ENCODE results near the gene DLGAP1. TPM values are rescaled to one million over a fixed set of nuclear protein-coding genes. Genes with fewer than 3 reads are reported as not detected.

Gene DLGAP1
- total and polyA plus RNA-seq, 2 of the 13 experiments (the other 11 are each of a cell fraction or from before 2014, with no cell fraction given): 0.01 TPM; not detected in 1

DNA sequence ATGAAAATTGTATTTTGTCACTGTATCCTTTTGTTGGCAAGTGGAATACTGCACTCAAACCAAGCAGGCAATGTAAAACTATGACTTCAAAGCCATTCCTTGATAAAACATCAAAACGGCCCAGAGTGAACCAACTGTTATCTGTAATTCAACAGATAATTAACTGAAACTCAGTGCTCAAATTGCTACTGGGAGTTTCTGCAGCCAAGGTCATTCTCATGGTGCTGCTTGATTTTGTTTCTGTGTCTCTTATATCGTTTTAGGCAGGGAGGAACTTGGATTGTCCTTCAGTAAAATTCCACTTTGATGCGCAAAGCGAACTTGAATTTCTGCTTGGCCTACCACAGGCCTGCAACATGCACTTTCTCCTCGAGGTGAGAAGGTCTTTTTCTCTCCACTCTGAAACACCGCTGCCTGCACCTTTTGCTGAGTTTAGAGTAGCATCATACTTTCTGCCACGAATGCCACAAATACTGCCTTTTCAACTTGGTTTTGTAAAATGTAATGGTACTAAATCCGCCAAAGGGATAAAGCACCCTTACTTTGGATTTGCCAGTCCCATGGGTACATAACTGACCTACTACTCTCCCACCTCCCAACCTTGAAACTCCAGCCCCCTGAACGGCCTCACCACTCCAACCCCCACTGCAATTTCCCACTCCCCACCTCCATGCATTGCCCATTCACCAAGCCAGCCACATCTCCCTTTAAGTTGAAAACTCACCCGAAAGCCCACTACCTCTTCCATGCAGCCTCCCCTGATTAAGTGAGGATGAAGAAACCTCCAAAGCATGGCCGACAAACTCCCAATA lies 800.5 kb downstream of the DLGAP1 start (continued):
- TF ChIP-seq, protein P1, sequence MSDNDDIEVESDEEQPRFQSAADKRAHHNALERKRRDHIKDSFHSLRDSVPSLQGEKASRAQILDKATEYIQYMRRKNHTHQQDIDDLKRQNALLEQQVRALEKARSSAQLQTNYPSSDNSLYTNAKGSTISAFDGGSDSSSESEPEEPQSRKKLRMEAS (IDR thresholded peaks at IDR 0.05): 0 out of 2 replicates have a peak, but pooled peaks have one; percentile 33
- TF ChIP-seq, protein P2, sequence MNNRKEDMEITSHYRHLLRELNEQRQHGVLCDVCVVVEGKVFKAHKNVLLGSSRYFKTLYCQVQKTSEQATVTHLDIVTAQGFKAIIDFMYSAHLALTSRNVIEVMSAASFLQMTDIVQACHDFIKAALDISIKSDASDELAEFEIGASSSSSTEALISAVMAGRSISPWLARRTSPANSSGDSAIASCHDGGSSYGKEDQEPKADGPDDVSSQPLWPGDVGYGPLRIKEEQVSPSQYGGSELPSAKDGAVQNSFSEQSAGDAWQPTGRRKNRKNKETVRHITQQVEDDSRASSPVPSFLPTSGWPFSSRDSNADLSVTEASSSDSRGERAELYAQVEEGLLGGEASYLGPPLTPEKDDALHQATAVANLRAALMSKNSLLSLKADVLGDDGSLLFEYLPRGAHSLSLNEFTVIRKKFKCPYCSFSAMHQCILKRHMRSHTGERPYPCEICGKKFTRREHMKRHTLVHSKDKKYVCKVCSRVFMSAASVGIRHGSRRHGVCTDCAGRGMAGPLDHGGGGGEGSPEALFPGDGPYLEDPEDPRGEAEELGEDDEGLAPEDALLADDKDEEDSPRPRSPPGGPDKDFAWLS (CRISPR knock-in tag; IDR thresholded peaks at IDR 0.05; ENCODE audit: borderline replicate concordance): no peak
- TF ChIP-seq ARNTL (CRISPR knock-in tag; IDR thresholded peaks at IDR 0.05): no peak
- TF ChIP-seq ZNF781 (CRISPR knock-in tag; IDR thresholded peaks at IDR 0.05; ENCODE audit: borderline replicate concordance, not compliant biosample characterization): no peak
- TF ChIP-seq, protein P3, sequence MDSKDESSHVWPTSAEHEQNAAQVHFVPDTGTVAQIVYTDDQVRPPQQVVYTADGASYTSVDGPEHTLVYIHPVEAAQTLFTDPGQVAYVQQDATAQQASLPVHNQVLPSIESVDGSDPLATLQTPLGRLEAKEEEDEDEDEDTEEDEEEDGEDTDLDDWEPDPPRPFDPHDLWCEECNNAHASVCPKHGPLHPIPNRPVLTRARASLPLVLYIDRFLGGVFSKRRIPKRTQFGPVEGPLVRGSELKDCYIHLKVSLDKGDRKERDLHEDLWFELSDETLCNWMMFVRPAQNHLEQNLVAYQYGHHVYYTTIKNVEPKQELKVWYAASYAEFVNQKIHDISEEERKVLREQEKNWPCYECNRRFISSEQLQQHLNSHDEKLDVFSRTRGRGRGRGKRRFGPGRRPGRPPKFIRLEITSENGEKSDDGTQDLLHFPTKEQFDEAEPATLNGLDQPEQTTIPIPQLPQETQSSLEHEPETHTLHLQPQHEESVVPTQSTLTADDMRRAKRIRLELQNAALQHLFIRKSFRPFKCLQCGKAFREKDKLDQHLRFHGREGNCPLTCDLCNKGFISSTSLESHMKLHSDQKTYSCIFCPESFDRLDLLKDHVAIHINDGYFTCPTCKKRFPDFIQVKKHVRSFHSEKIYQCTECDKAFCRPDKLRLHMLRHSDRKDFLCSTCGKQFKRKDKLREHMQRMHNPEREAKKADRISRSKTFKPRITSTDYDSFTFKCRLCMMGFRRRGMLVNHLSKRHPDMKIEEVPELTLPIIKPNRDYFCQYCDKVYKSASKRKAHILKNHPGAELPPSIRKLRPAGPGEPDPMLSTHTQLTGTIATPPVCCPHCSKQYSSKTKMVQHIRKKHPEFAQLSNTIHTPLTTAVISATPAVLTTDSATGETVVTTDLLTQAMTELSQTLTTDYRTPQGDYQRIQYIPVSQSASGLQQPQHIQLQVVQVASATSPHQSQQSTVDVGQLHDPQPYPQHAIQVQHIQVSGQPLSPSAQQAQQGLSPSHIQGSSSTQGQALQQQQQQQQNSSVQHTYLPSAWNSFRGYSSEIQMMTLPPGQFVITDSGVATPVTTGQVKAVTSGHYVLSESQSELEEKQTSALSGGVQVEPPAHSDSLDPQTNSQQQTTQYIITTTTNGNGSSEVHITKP (CRISPR knock-in tag; IDR thresholded peaks at IDR 0.05; ENCODE audit: low read depth): no peak
- TF ChIP-seq, protein P4, sequence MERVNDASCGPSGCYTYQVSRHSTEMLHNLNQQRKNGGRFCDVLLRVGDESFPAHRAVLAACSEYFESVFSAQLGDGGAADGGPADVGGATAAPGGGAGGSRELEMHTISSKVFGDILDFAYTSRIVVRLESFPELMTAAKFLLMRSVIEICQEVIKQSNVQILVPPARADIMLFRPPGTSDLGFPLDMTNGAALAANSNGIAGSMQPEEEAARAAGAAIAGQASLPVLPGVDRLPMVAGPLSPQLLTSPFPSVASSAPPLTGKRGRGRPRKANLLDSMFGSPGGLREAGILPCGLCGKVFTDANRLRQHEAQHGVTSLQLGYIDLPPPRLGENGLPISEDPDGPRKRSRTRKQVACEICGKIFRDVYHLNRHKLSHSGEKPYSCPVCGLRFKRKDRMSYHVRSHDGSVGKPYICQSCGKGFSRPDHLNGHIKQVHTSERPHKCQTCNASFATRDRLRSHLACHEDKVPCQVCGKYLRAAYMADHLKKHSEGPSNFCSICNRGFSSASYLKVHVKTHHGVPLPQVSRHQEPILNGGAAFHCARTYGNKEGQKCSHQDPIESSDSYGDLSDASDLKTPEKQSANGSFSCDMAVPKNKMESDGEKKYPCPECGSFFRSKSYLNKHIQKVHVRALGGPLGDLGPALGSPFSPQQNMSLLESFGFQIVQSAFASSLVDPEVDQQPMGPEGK (CRISPR knock-in tag; IDR thresholded peaks at IDR 0.05): no peak
- no peak for TF ChIP-seq ZNF713 (CRISPR knock-in tag; IDR thresholded peaks at IDR 0.05)
- 0 out of 2 replicates have a peak, but pooled peaks have one; percentile 27 for TF ChIP-seq TARDBP (CRISPR knock-in tag; IDR thresholded peaks at IDR 0.05)
- TF ChIP-seq ZNF326 (CRISPR knock-in tag; IDR thresholded peaks at IDR 0.05; ENCODE audit: borderline replicate concordance): no peak
- TF ChIP-seq, protein P5, sequence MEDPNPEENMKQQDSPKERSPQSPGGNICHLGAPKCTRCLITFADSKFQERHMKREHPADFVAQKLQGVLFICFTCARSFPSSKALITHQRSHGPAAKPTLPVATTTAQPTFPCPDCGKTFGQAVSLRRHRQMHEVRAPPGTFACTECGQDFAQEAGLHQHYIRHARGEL (CRISPR knock-in tag; IDR thresholded peaks at IDR 0.05): no peak
- peak; percentile 24 for TF ChIP-seq MED8 (CRISPR knock-in tag; IDR thresholded peaks at IDR 0.05; ENCODE audit: insufficient replicate concordance)
- TF ChIP-seq, protein P6, sequence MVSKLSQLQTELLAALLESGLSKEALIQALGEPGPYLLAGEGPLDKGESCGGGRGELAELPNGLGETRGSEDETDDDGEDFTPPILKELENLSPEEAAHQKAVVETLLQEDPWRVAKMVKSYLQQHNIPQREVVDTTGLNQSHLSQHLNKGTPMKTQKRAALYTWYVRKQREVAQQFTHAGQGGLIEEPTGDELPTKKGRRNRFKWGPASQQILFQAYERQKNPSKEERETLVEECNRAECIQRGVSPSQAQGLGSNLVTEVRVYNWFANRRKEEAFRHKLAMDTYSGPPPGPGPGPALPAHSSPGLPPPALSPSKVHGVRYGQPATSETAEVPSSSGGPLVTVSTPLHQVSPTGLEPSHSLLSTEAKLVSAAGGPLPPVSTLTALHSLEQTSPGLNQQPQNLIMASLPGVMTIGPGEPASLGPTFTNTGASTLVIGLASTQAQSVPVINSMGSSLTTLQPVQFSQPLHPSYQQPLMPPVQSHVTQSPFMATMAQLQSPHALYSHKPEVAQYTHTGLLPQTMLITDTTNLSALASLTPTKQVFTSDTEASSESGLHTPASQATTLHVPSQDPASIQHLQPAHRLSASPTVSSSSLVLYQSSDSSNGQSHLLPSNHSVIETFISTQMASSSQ (IDR thresholded peaks at IDR 0.05; ENCODE audit: low read depth): no peak
- TF ChIP-seq, protein P6 (CRISPR knock-in tag; IDR thresholded peaks at IDR 0.05; ENCODE audit: borderline replicate concordance): peak; percentile 54; the same call in 1 of the 2 replicates
- TF ChIP-seq, protein P7, sequence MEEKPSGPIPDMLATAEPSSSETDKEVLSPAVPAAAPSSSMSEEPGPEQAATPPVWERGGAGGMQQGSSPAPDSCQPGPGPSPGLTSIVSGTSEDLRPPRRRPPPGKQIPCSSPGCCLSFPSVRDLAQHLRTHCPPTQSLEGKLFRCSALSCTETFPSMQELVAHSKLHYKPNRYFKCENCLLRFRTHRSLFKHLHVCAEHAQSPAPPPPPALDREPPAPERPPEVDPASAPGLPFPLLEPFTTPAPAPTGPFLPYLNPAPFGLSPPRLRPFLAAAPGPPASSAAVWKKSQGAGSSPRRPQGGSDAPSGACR (CRISPR knock-in tag; IDR thresholded peaks at IDR 0.05): no peak

Measured in HepG2 (cell line).